CD4-positive, alpha-beta T cell treated with Interleukin-21 for 1 hour (primary cell): Measurements from ENCODE around the gene SH3RF1.
A peak's percentile ranks its signal among the peaks of the same experiment; 100 is the strongest.
"Not testable (repeated sequence)": the region's sequence is repeated elsewhere in the genome, so short reads cannot be mapped to it uniquely, and the experiment has no call there.

ENCODE experiments used
- DNase-seq: peaks from one replicate; pipeline ENCODE4 v3.0.0-alpha.2; 2020

Gene SH3RF1

DNA sequence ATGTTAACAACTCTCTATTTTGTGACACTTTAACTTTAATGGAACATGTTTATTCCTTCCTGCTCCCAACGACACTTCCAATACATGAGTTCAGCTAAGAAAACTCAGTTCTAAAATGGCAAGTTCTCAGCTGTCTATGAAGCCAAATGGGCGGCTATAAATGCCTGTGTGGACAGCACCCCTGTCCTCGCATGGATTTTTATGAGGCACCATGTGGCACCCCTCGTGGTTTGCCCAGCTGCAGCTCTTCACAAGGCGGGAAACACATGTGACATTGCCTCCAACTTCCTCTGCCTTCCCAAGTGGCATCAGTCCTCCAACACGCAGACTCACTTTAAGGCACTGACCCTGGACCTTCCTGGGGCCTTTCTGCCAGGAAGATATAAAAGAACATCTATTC is 48.0 kb downstream of the SH3RF1 start:
- no peak for DNase-seq

- no peak for DNase-seq
These were observed 49.1 kb downstream of the SH3RF1 start for GRCh38 chr4:169221662-169222061.

GRCh38 chr4:169220854-169221411 is 49.8 kb downstream of the SH3RF1 start:
- DNase-seq: no peak

GRCh38 chr4:169220447-169220846 is 50.3 kb downstream of the SH3RF1 start:
- DNase-seq: no peak

- DNase-seq: no peak
These were observed 51.3 kb downstream of the SH3RF1 start for GRCh38 chr4:169219440-169219839.

DNA sequence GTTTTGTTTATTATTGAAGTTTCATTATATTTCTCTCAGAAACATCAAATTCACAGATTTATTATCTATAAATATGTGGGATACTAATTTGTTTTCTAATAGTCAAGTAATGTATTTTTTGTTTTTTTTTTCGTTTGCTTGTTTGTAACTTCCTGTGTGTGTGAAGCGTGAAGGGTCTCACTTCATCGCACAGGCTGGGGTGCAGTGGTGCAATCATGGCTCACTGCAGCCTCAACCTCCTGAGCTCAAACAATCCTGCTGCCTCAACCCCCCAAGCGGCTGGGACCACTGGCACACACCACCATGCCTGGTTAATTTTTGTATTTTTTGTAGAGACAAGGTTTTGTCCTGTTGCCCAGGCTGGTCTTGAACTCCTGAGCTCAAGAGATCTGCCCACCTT is 55.1 kb downstream of the SH3RF1 start:
- no peak for DNase-seq

DNA sequence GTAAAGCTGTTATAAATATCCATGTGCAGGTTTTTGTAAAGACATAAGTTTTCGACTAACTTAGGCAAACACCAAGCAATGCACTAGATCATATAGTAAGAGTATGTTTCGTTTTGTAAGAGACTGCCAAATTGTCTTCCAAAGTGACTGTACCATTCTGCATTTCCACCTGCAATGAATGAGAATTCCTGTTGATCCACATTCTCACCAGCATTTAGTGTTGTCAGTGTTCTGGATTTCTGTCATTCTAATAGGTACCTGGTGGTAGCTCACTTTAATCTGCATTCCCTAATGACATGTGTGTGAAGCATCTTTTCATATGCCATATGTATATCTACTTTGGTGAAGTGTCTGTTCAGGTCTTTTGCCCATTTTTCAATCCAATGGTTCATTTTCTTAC is 57.8 kb downstream of the SH3RF1 start:
- no peak for DNase-seq

- peak; percentile 2 for DNase-seq
These were observed 60.1 kb downstream of the SH3RF1 start for GRCh38 chr4:169210504-169211118.

DNA sequence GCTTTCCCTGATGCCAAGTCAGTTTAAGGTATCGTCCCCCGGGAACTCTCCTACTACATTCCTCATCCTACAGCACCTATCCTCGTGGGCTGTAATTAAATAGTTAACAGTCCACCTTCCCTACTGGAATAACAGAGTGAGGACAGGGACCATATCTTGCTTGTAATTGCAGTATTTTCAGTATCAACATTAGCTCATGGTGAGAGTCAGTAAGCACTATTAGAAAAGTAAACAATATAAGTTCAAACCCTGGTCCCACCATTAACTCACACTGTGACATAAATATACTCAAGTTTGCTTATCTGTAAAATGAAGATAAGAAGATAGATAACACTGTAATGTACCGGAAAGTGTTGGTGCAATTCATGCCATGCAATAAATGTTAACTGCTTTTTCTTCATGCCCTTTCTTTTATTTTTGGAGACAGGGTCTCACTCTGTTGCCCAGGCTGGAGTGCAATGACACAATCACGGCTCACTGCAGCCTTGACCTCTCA is 61.3 kb downstream of the SH3RF1 start:
- no peak for DNase-seq

- no peak for DNase-seq
These were observed 62.2 kb downstream of the SH3RF1 start for GRCh38 chr4:169208516-169208915.

DNA sequence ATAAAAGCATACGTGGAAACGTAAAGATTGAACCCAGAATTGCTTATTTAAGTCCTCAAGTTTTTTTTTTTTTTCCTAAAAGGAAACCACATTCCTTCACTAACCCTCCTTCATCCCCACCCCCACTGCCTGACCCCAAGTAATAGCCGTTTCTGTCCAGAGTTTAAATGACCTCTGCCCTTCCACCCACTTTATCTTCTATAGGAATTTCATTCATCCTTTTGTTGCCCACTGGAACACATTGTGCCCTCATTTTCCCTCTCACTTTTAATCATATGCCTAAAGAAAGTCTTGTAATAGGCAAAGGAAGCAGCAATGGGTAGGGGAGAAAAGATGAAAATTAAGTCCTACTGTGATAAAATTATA is 62.7 kb downstream of the SH3RF1 start:
- DNase-seq: no peak

- DNase-seq: no peak
These were observed 63.2 kb downstream of the SH3RF1 start for GRCh38 chr4:169207436-169208089.

GRCh38 chr4:169205744-169206080 is 65.0 kb downstream of the SH3RF1 start:
- no peak for DNase-seq

- DNase-seq: no peak
These were observed 65.5 kb downstream of the SH3RF1 start for GRCh38 chr4:169205075-169205743.

- no peak for DNase-seq
These were observed 66.9 kb downstream of the SH3RF1 start for GRCh38 chr4:169203891-169204290.

DNA sequence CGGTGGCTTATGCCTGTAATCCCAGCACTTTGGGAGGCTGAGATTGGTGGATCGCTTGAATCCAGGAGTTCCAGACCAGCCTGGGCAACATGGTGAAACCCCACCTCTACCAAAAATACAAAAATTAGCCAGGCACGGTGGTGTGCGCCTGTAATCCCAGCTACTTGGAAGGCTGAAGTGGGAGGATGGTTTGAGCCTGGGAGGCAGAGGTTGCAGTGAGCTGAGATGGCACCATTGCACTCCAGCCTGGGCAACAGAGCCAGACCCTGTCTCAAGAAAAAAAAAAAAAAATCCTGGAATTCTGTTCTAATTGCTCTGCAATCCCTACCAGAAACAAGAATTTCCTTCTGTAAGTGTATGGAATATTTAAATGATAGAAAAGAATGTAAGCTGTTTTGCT is 67.5 kb downstream of the SH3RF1 start:
- not testable (repeated sequence) for DNase-seq

DNA sequence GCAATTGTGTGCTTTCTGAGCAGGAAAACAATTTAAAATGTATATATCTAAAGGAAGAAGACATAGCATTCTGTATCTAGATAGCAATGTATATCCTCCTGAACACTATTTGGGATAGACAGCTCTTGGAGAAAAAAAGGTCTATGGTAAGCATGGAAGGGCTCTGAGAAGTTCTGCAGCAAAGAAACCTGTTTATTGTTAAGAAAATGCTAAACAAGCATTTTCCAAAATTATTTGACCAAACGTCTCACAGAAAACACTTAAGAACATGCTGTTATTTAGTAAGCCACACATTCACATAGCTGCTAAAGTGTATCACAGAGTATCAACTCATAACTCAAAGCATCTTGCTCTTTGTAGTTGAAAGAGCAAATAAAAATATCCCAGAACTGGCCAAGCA is 67.9 kb downstream of the SH3RF1 start:
- DNase-seq: no peak

DNA sequence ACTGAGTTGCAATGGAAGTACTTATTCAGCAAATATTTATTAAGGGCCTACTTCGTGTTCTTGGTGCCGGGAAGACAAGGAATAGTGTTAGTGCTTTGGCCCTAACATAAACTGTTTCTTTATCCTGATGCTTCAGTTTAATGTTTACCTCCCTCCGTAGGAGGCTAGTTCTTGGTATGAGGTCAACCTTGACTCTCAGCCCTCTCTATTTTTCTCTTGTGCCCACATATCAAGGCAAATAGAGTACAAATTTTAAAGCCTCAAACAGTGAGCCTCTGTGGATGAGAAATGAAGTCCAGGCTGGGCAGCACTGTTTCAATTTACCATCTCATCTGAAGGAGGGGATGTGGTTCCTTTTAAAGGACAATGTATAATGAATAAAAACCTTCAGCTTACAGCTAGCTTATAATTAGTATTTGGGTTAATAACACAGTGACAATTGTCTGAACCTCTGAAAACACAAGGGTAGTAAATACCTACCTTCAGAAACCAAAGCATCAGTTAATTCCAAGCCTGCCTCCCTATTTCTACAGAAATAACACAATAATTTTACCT is 68.5 kb downstream of the SH3RF1 start:
- no peak for DNase-seq

- no peak for DNase-seq
These were observed 69.3 kb downstream of the SH3RF1 start for GRCh38 chr4:169201222-169202144.

DNA sequence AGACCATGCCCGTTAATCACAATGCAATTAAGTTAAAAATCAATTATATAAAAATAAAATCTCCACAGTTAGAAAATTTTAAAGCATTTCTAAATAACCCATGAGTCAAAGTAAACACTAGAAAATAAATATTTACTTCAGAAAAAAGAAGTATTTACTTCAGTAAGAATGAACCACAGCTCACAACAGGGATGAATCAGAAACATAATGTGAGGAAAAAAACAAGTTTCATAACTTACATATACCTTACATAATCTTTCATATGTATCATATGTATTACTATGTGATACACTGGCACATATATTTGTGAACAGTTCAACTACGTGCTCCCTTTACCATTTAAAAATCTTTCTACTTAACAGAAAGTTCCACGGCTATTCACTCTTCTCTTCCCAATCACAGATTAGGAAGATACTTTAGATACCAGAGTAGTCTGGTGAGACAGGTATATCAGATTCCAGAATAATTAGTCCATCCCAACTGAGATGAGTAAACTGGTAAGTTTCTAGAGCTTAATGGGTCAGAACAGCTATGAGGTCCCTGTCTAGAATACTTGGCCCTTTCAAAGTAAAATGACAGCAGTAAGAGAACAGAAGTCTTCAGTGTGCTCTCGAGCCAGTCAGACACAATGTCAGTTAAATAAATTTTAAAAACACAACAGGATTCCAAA is 70.3 kb downstream of the SH3RF1 start:
- no peak for DNase-seq

- no peak for DNase-seq
These were observed 71.6 kb downstream of the SH3RF1 start for GRCh38 chr4:169199184-169199583.

DNA sequence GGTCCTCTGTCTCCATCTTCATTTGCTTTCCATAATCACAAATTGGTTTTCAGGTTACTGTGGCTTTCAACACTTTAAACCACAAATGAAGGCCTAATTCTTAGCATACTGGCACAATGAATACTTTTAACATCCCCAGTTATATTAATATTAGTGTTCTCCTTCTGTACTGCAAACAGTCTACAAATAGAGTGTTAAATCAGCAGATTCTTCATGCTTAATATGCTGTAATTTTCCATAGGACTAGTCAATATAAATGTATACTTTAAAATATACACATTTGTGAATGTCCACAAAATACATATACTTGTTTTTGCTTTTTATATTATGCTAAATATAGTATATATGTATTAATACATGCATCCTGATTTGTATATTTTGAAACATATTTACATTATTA is 72.6 kb downstream of the SH3RF1 start:
- DNase-seq: no peak
